Activated effector memory CD4-positive, alpha-beta T cell treated with Interleukin-2 at 50 U/mL for 16 hours (primary cell): ENCODE data around the gene ITGB1BP2.
"Not testable (repeated sequence)": the region's sequence is repeated elsewhere in the genome, so short reads cannot be mapped to it uniquely, and the experiment has no call there.

Experiments used
- DNase-seq: peaks from one replicate; pipeline ENCODE4 v3.0.0-alpha.2; 2020

Gene ITGB1BP2

DNA sequence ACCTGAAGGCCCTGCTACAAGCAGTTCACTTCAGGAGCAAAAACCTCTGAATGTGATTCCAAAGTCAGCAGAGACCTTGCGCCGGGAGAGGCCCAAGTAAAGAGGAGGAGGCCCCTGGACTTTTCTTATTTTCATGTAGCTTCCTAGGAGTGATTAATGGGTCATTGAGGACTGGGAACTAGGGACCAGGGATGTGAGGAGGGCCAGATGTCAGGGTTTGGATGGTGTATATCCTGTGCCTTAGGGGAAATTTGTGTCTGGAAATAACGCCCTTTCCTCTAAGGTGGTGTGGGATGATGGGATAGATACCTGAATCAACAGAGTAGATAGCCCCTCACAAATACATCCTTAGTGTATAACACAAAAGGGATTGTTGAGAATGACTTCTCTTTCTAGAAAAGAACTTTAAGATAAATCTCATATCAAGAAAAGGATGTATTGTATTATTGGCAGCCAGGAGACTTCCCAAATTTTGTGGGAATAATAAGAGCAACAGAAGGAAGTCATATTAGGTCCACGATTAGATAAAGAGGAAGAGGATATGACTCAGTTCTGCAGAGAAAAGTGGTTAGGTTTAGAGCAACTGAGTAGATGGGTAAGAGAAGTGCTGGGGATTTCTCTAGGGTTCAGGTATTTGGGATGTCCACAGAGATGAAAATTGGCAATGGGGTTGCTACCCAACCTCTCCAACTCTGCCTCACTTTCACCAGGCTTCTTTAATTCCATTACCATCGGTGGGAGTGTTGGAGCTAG, 1.1 kb downstream of the ITGB1BP2 start:
- DNase-seq: no peak

DNA sequence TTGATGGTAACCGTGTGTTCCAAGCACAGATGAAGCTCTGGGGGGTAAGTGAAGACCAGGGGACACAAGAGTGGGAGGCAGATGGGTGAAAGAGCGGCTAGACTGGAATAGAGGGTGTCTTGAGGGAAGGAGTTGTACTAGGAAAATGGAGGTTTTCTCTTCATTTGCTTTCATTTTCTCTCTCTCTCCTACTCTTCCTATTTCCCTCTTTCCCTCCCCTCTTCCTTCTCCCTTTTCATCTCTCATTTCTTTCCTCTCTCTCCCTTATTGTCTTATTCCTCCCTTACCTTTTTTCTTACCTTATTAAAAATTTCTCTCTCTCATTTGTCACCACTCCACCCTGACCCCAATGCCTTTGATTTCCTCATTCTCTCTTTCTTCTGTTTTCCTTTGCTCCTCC, 3.0 kb downstream of the ITGB1BP2 start:
- no peak for DNase-seq

DNA sequence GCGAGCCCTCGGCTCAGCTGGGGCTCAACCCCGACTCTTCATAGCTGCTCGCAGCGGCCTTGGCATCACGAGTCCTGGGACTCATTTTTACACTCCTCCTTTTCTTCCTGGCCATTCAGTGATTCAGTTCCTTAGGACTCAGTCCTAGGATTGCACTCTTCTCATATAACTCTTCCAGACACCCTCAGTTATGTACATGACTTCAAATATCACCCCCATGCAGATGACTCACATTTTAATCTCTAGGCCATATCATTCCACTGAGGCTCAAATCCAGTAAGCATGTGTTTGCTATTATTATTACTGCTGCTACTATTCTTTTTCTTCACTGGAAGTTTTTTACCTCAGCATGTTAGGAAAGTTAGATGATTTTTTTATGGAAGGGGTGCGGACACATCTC, 14.4 kb downstream of the ITGB1BP2 start:
- DNase-seq: no peak

DNA sequence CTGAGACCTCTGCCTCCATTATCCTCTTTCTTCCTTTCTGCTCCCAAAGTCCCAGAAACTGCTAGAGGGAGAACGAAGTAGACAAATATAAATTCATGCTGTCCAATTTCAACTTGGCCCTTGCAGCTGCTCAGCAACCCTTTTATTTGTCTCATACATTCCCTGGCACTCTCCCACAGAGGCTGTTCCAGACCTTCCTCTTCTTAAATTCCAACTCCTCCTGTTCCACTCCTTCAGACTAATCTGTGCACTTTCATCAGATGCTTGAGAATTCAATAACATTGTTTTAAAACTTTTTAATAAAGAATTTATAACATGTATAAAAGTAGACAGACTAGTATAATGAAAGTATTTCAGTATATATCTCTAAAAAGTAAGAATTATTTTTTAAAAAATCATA, 15.4 kb downstream of the ITGB1BP2 start:
- DNase-seq: not testable (repeated sequence)

DNA sequence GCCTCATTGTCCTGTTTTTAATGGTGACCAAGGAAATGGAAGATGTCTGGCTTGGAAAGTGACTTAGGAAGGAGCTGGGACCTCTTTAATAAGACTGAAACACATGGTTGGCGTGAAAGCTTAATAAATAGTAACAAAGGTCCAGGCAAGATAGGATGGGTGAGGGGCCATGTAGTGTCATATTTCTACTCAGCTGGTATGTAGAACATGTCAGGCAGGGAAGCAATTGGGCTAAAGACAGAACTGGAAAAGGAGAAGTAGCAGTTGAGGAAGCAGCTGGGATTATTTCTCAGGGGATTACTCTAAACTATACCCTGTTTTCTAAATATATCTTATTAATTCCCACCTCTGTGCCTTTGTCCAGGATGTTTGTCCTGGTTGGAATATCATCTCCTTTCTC, 18.6 kb downstream of the ITGB1BP2 start:
- DNase-seq: no peak

DNA sequence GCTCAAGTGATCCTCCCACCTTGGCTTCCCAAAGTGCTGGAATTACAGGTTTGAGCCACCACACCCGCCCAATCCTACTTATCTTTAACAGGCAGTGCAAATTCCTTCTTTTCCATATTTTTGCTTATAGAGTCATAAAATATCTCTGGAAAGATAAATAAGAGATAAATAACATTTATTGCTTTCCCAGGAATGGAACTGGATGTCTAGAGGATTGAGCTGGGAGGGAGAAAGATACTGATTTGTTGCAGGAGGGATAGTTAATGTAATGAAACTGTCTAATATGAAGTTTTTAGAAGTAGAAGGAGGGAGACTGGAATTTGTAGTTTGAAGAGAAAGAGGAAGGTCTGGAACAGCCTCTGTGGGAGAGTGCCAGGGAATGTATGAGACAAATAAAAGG, 20.2 kb downstream of the ITGB1BP2 start:
- no peak for DNase-seq

DNA sequence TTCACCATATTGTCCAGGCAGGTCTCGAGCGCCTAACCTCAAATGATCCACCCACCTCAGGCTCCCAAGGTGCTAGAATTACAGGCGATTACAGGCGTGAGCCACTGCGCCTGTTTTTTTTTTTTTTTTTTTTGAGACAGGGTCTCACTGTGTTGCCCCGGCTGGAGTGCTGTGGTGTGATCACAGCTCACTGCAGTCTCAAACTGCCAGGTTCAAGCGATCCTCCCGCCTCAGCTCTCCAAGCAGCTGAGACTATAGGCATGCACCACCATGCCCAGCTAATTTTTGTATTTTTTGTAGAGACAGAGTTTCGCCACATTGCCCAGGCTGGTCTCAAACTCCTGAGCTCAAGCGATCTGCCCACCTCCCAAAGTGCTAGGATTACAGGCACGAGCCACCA, 22.9 kb downstream of the ITGB1BP2 start:
- not testable (repeated sequence) for DNase-seq

DNA sequence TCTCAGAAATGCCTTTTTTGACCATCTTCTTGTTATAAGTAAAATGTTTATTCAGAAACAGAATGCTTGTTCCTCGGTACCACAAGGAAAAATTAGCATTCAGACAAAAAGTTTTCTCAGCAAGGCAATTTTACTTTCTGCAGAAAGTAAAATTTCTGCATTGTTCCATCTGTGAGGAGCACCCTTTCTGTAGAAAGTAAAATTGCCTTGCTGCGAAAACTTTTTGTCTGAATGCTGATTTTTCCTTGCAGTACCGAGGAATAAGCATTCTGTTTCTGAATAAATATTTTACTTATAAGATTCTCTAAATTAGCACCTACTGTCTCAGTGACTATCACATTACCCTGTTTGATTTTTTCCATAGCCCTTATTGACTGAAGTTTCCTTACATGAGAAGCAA, 24.8 kb downstream of the ITGB1BP2 start:
- no peak for DNase-seq

DNA sequence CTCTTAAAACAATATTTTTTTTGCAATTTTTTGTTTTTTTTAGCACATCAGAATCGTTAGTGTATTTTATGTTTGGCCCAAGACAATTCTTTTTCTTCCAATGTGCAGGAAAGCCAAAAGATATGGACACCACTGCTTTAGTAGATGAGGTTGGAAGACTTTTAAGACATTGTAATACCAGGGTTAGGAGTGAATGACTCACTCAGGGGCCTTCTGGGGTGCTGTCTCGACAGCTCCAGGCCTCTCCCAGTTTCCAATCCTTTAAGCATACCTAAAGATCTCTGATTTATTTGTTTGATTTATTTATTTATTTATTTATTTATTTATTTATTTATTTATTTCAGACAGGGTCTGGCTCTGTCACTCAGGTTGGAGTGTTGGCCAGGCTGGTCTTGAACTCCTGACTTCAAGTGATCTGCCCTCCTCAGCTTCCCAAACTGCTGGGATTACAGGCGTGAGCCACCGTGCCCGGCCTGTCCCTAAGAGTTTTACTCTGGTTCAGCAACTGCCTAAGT, 47.7 kb downstream of the ITGB1BP2 start:
- not testable (repeated sequence) for DNase-seq

DNA sequence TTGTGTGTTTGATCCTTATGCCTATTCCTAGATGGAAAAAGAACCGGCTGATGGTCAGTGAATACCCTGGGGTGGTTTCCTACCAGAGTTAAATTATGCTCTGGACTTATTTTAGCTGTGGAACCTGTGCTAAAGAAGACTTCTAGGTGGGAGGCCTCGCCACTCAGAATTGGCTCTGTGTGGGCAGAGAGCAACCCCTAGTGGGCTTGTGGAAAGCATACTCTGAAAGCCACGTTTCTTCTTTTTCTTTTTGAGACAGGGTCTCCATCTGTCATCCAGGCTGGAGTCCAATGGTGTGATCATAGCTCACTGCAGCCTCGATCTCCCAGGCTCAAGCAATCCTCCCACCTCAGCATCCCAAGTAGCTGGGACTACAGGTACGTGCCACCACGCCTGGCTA, 48.3 kb downstream of the ITGB1BP2 start:
- not testable (repeated sequence) for DNase-seq

DNA sequence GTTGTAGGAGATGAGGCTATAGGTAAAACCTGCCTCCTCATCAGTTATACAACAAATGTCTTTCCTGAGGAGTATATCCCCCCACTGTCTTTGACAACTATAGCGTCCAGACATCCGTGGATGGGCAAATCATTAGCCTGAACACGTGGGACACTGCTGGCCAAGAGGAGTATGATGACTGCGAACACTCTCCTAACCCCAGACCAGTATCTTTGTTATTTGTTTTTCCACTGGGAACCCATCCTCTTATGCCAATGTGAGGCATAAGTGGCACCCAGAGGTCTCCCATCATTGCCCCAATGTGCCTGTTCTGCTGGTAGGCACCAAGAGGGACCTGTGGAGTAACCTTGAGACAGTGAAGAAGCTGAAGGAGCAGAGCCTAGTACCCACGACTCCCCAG, 50.9 kb downstream of the ITGB1BP2 start:
- DNase-seq: not testable (repeated sequence)
